ENCODE data around the gene UQCRFS1. TPM values are rescaled to one million over a fixed set of nuclear protein-coding genes. Genes with fewer than 3 reads are reported as not detected.

The UQCRFS1 gene
- total RNA-seq = 10 to 100 TPM; 30.3 to 41.3 TPM

GRCh38 chr19:29212648-29213573 is at the start of gene UQCRFS1:
Gene UQCRFS1 (minus strand): TSS chr19:29213151. CDS start chr19:29213118, 33 bp downstream.
- intact Hi-C loops (cut with DNase I) = no loop called here
- Histone ChIP-seq H3K9me3 (no peaks in the 10 kb centered on the region), H3K27ac (peak within 1 kb of the TSS; percentile 86 to 92), H3K27me3 (replicated peaks; ENCODE audit: insufficient read depth) (no peaks in the 10 kb centered on the region), H3K4me3 (peak within 1 kb of the TSS; percentile 80 to 97), H3K4me1 (replicated peaks) (no peaks in the 10 kb centered on the region), H3K36me3 (no peaks in the 10 kb centered on the region)
- peak; percentile 95 for TF ChIP-seq POLR2AphosphoS5 (IDR thresholded peaks at IDR 0.05)
- TF ChIP-seq POLR2A (IDR thresholded peaks at IDR 0.05) = peak; percentile 80
- TF ChIP-seq CTCF (IDR thresholded peaks at IDR 0.05) = peak in 1 of 4 experiments; percentile 22
- DNase-seq (ENCODE audit: low spot score) = peak; percentile 91
- 1% methylated on average over 55 of the region's 95 CpGs for WGBS

DNA sequence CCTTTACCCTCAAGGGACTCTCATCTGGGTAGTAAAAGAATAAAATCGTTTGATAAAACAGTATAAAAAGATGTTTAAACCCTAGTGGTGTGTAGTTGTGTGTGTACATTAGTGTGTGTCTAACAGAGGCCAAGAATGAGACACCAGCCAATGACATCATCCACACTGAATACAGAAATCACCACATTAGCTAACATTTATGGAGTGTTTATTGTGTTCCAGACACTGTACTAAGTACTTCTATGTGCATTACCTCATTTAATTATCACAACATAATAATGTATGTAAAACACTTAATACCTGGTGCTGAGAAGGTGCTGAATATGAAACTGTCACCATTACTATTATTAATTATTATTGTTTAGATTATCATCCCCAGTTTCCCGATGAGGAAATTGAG is 49.1 kb upstream of the UQCRFS1 start:
- H3K27ac ChIP-seq = no peak overlapping the region
- no peaks in the 10 kb centered on the region for H3K9me3 ChIP-seq
- intact Hi-C loops (cut with DNase I) = no loop called here
- no peak overlapping the region for H3K4me3 ChIP-seq
- H3K36me3 ChIP-seq = no peaks in the 10 kb centered on the region
- WGBS = 73% methylated on average over 2 of the region's 2 CpGs
- H3K4me1 ChIP-seq (replicated peaks) = no peaks in the 10 kb centered on the region
- TF ChIP-seq POLR2A (IDR thresholded peaks at IDR 0.05) (no peak), CTCF (IDR thresholded peaks at IDR 0.05) (no peak), POLR2AphosphoS5 (IDR thresholded peaks at IDR 0.05) (no peak)
- no peaks in the 10 kb centered on the region for H3K27me3 ChIP-seq (replicated peaks; ENCODE audit: insufficient read depth)
- DNase-seq (ENCODE audit: low spot score) = no peak

- DNase-seq (ENCODE audit: low spot score) = no peak
- H3K36me3 ChIP-seq = no peaks in the 10 kb centered on the region
- intact Hi-C loops (cut with DNase I) = no loop called here
- no peaks in the 10 kb centered on the region for H3K27me3 ChIP-seq (replicated peaks; ENCODE audit: insufficient read depth)
- H3K4me1 ChIP-seq (replicated peaks) = no peaks in the 10 kb centered on the region
- H3K27ac ChIP-seq = no peak overlapping the region
- WGBS = 71% methylated on average over 5 of the region's 5 CpGs
- TF ChIP-seq POLR2A (IDR thresholded peaks at IDR 0.05) (no peak), POLR2AphosphoS5 (IDR thresholded peaks at IDR 0.05) (no peak), CTCF (IDR thresholded peaks at IDR 0.05) (no peak)
- H3K4me3 ChIP-seq = no peak overlapping the region
- no peaks in the 10 kb centered on the region for H3K9me3 ChIP-seq
Observed at GRCh38 chr19:29260477-29261317, 47.7 kb upstream of the UQCRFS1 start.

GRCh38 chr19:29259867-29260281 is 46.9 kb upstream of the UQCRFS1 start:
- no peaks in the 10 kb centered on the region for H3K36me3 ChIP-seq
- intact Hi-C loops (cut with DNase I) = no loop called here
- no peaks in the 10 kb centered on the region for H3K27me3 ChIP-seq (replicated peaks; ENCODE audit: insufficient read depth)
- H3K9me3 ChIP-seq = no peaks in the 10 kb centered on the region
- DNase-seq (ENCODE audit: low spot score) = no peak
- no peak overlapping the region for H3K27ac ChIP-seq
- no peak overlapping the region for H3K4me3 ChIP-seq
- 73% methylated on average over 6 of the region's 6 CpGs for WGBS
- H3K4me1 ChIP-seq (replicated peaks) = no peaks in the 10 kb centered on the region
- TF ChIP-seq CTCF (IDR thresholded peaks at IDR 0.05) (no peak), POLR2AphosphoS5 (IDR thresholded peaks at IDR 0.05) (no peak), POLR2A (IDR thresholded peaks at IDR 0.05) (no peak)

All from prostate gland (tissue), 2 donors.